OCI-M2 (cell line): Measurements from ENCODE around the gene USP22.

Experiments
- DNase-seq: peaks from one replicate; lab custom pipeline; 2025; ENCODE audit not compliant: unreplicated experiment; lab: John Stamatoyannopoulos, UW

The USP22 gene

GRCh38 chr17:21002309-21003006, 40.4 kb downstream of the USP22 start:
- no peak for DNase-seq

- no peak for DNase-seq
Observed at GRCh38 chr17:21001813-21002221, 41.0 kb downstream of the USP22 start.

DNA sequence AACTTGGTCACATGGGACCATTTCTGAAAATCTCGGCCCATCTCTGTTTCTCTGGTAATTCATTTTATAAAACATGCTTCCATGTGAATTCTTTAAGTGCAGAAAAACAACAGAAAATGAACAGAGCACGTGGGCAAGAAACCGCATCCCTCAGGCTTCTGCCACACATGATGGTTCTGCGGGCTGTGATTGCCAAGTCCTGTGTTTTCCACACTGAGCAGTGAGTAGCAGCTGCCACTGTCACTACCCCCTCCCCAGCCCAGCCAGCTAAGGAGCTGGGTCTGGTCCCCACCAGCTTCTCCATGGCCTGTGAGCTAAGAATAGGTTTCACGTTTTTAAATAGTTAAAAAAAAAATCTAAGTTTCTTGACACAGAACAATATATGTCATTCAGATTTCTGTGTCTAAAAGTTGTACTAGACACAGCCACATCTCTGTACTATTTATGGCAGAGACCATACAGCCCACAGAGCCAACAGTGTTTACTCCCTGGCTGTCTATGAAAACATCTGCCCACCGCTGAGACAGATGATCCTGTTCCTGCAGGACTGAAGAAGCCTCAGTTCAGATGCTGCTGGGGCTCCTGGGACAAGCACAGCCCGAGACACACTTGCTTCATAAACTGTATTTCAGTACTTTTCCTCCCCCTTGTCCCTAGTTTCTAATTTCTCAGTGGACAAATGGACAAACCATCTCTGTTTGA, 41.5 kb downstream of the USP22 start:
- DNase-seq = no peak

GRCh38 chr17:20999841-21000532, 42.8 kb downstream of the USP22 start:
- no peak for DNase-seq

DNA sequence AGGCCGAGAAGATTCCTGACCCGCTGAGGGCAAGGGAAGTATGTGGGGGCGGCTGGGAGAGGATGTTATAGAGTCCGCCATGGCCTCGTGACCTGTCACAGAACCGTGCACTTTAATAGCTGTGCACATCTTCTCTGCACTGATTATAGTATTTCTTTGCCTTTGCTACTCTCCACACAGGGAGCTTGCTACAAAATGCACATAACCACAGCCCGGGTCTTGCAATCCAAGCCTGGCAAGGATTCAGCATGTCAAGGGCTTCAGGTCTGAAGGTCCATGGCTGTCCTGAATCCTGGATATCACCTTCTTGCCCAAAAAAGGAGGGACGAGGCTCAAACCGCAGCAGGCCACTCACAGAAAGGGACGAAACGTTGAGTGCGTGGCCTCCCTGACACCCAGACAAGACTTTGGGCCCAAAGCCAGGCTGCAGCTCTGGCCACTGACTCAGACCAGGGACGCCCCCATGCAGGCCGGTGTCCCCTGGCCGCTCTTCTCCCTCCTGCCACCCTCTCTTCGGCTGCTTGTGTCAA, 43.7 kb downstream of the USP22 start:
- no peak for DNase-seq

DNA sequence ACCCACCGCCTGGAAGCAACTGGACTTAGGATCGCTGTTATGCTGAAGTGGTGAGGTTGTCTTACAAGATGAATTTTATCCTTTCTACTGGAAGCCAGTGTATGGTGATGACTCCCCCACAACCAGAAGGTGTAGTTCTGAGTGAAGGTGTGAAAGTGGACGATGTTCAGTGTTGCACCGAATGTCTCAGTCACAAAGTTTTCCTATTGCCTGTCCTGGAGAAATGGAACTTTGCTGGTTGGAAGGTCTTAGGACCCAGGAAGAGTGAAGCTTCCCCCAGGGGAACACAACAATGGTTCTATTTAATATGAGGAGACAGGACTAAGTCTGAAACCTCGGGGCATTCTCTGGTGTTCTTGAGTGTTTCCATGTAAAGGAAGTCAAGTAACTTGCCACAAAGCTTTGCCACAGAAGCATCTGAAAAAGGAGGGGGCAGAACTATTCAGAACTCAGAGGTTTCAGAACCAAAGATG, 44.2 kb downstream of the USP22 start:
- no peak for DNase-seq

DNA sequence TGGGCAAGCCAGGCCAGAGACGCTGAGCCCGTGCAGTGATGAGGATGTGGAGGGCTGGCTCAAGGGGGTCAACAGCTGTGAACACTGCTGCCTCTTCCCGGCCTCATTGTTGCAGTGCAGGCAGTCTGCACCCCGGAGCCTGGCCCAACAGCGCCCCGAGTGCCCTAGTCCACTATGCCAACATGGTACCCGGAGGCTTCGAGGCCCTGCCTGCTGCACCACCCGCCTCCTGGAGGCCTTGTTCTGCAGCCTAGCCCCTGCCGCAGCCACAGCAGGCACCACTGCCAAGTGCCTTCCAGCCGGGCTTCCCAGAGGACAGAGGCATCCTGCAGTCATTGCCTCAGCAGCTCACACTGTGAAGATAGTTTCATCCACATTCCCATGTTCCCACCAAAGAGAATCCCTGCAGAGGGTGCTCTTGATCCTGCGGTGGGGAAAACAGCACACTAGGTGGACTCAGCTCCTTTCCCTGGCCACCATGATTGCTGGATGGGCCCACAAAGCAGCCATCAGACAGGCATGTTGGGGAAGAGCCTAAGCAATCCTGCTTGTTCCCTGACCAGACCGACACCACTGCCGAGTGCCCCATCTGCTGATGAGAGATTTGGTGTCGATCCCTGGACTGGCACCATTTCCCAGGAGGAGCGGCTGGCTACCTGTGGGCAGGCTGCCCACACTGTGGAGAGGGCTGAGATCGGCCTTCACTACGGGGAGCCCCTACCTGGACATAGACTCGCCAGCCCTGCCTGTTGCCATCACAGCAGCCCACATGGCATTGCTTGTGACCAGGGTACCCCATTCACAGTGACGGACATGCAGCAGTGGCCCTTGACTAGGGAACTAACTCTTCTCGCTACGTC, 44.9 kb downstream of the USP22 start:
- no peak for DNase-seq

- no peak for DNase-seq
Observed at GRCh38 chr17:20996724-20997615, 45.8 kb downstream of the USP22 start.

GRCh38 chr17:20995873-20996723, 46.7 kb downstream of the USP22 start:
- DNase-seq = no peak

DNA sequence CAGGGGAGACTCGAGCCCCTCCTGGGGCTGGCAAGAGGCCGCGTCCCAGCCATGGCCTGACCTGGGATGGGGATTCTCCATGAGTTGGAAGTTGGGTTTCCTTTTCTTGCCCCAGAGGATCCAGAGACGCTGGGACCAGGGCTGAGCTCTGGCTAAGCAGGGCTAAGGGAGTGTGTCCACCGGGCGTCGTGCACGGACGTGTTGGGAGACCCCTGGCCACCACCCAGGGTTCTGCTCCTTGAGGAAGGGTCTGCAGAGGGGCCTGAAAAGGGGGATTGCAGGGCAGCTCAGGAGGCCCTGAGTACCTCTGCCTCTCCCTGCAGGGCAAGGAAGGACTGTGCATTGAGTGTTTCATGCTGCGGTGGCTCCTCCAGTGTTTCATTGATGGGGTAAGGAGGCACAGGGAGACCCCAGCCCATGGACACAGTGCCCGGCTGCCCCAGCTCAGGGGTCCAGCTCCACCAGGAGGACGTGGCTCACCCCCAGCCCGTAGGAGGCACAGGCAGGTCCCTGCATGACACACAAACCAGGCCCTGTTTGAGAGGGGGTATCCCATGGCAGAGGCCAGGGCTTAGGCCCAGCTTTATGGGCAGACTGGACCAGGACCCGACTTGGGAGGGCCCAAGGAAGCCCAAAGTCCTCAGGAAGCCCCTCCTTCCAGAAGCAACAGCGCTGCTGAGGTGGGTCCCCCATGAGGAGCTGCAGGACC, 47.5 kb downstream of the USP22 start:
- DNase-seq = no peak

GRCh38 chr17:20994779-20995149, 48.0 kb downstream of the USP22 start:
- DNase-seq = no peak

DNA sequence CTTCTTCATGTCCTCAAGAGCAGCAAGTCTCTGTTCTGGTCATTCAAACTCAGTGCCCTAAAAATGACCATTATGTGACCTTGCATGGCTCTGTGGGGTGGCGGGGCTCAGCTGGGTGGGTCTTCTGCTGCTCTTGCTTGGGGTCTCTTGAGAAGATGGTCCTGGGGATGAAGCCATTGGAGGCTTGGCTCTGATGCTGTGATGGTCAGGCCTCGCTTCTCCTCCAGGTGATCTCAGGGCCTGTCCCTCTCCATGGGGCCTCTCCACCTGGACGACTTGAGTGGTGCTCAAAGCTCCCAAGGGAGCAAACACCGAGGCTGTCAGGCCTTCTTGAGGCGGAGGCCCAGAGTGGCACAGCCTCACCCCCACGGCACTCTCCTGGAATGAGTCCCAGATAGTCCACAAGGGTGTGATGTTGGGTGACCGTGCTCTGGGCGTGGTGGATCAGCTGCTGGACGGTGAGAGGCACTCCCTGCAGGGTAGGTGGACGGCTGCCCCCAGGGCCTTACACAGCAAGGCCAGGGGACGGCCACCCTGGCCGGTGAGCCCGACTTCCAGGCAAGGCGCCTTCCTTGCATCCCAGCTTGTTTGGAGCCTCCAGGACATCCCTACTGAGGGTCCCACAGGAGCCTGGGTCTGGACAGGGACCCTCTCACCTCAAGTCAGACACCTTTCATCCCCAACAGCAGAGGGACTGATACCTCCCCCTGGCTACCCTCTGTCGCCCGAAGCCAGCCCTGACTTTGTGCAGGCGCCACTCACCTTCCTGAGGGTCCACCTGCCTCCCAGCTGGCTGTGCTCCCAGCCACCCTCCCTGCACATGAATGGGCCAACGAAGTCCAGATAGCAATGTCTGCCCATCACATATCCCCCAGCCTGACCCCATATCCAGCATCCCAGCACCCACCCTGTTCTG, 48.7 kb downstream of the USP22 start:
- DNase-seq = no peak

GRCh38 chr17:20992987-20993862, 49.6 kb downstream of the USP22 start:
- DNase-seq = peak; percentile 17

DNA sequence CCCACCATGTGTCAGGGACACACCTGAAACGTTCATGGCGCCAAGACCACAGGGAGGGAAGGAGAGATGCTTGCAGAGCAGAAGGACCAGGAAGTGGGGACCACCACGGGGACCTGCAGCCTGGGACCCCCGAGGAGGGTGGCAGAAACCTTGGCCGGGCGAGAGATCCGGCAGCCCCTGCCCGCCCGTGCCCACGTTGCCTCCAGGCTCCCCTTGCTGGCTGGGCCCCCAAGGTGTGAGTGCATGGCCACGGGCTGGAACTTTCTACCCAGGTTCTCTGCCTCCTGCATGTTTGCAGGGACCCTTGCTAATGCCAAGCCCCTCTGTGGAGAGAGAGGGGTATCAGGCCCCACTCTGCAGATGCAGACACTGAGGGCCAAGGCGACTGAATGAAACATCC, 50.4 kb downstream of the USP22 start:
- no peak for DNase-seq

DNA sequence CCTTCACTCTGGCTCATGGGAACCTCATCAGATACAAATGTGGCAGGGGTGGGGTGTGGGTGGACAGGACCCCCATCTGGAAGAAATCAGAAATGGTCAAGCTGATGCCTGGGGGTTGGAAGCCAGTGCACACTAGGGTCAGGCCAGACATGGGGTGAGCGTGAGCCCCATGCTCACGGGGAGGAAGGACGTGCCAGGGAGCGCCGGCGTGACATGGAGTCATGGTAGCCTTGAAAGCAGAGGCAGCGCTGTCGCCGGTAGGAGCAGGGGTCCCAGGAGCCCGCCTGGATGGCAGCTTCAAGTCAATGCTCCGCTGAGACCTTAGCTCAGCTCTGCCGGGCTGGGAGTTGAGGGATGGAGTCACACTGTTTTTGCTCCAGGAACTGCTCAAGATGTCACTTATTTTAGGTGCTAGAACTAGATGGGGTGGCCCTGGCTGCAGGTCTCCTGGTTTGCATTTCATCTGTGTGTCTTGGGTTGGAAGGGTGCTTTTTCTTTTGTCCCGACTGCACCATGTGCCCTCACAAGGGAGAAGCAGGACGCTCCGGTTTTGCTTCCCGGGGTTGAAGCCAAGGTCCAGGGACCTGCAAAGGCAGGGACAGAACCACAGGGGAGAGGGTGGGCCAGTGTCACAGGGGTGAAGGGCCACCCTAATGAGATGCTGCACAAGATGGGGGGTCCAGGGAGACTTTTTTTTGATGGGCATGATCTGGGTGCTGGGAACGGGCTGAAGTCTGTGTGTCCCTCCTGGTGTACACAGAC, 51.4 kb downstream of the USP22 start:
- DNase-seq = no peak
